GM23338 (cell line): ENCODE results near the gene PCSK5. TPM values are rescaled to one million over a fixed set of nuclear protein-coding genes. Genes with fewer than 3 reads are reported as not detected.

Experiments
- ATAC-seq: fragments of 200-7000 bp; cut with Tn5 transposase; 3 replicates; pipeline ENCODE4 v1.9.1; 2020
- DNase-seq: peaks from one replicate; pipeline ENCODE4 v3.0.0-alpha.2; 2015; ENCODE audit warnings: low spot score
- H2AFZ ChIP-seq: fragments of 200-600 bp; sonication (generic); 2 replicates; pipeline ENCODE4 v1.8.0; 2016; ENCODE audit warnings: antibody characterized with exemption, mild to moderate bottlenecking, moderate library complexity
- H3F3A ChIP-seq: fragments of 200-600 bp; sonication (generic); replicated peaks from 2 replicates; pipeline ENCODE4 v1.8.0; 2017; ENCODE audit warnings: antibody characterized with exemption, mixed run types, low read depth
- H3K27ac ChIP-seq: fragments of 200-600 bp; sonication (generic); 2 replicates; pipeline ENCODE4 v1.6.1; 2016; ENCODE audit warnings: low read depth
- H3K27me3 ChIP-seq: fragments of 200-600 bp; sonication (generic); 2 replicates; pipeline ENCODE4 v1.8.0; 2016; ENCODE audit warnings: mild to moderate bottlenecking, mixed run types, moderate library complexity; ENCODE audit not compliant: insufficient read depth
- H3K36me3 ChIP-seq: fragments of 200-600 bp; sonication (generic); 2 replicates; pipeline ENCODE4 v1.8.0; 2016; ENCODE audit warnings: mild to moderate bottlenecking; ENCODE audit not compliant: insufficient read depth
- H3K4me1 ChIP-seq: fragments of 200-600 bp; sonication (generic); 2 replicates; pipeline ENCODE4 v1.8.0; 2016; ENCODE audit warnings: mild to moderate bottlenecking, moderate library complexity; ENCODE audit not compliant: insufficient read depth
- H3K4me2 ChIP-seq: fragments of 200-600 bp; sonication (generic); 2 replicates; pipeline ENCODE4 v1.7.1; 2017; ENCODE audit warnings: mixed run types
- H3K4me3 ChIP-seq: fragments of 200-600 bp; sonication (generic); 2 replicates; pipeline ENCODE4 v1.6.1; 2016; ENCODE audit warnings: mixed run types
- H3K79me2 ChIP-seq: fragments of 200-600 bp; sonication (generic); replicated peaks from 2 replicates; pipeline ENCODE4 v1.8.0; 2017; ENCODE audit warnings: mild to moderate bottlenecking; ENCODE audit not compliant: insufficient read depth
- H3K9me2 ChIP-seq: fragments of 200-600 bp; sonication (generic); 2 replicates; pipeline ENCODE4 v1.8.0; 2017; ENCODE audit not compliant: insufficient read depth
- H4K20me1 ChIP-seq: fragments of 200-600 bp; sonication (generic); replicated peaks from 2 replicates; pipeline ENCODE4 v1.8.0; 2017; ENCODE audit warnings: mild to moderate bottlenecking; ENCODE audit not compliant: insufficient read depth
- H3K27ac Mint-ChIP-seq: 2 replicates; pipeline ENCODE4 v1.8.0; 2020; ENCODE audit warnings: inconsistent platforms, mild to moderate bottlenecking, moderate library complexity, mixed read lengths
- H3K27me3 Mint-ChIP-seq: 3 replicates; pipeline ENCODE4 v1.8.0; 2022; ENCODE audit warnings: low read depth, mild to moderate bottlenecking, moderate library complexity, mixed read lengths, inconsistent platforms; ENCODE audit not compliant: insufficient read depth, poor library complexity
- H3K36me3 Mint-ChIP-seq: 3 replicates; pipeline ENCODE4 v1.8.0; 2021; ENCODE audit warnings: low read depth, mild to moderate bottlenecking, inconsistent platforms, moderate library complexity, mixed read lengths
- H3K4me1 Mint-ChIP-seq: 3 replicates; pipeline ENCODE4 v1.8.0; 2020; ENCODE audit warnings: mild to moderate bottlenecking, inconsistent platforms, mixed read lengths
- H3K4me3 Mint-ChIP-seq: 3 replicates; pipeline ENCODE4 v1.8.0; 2021; ENCODE audit warnings: moderate library complexity, mild to moderate bottlenecking, inconsistent platforms, mixed read lengths
- H3K9me3 Mint-ChIP-seq: 3 replicates; pipeline ENCODE4 v1.8.0; 2020; ENCODE audit warnings: moderate library complexity, mild to moderate bottlenecking, inconsistent platforms, mixed read lengths
- EZH2phosphoT487 ChIP-seq: fragments of 200-600 bp; sonication (generic); IDR thresholded peaks from one replicate; pipeline ENCODE4 v1.8.1; 2018; ENCODE audit warnings: antibody characterized with exemption; ENCODE audit not compliant: unreplicated experiment
- NANOG ChIP-seq: IDR thresholded peaks from 2 replicates; pipeline ENCODE4 v1.6.1; 2016; ENCODE audit warnings: antibody characterized with exemption, borderline replicate concordance
- STAT1 ChIP-seq: IDR thresholded peaks from one replicate; pipeline ENCODE4 v1.6.1; 2016; ENCODE audit warnings: antibody characterized with exemption; ENCODE audit not compliant: unreplicated experiment
- ZNF114 ChIP-seq: fragments of 250-450 bp; sonication (Bioruptor Pico); IDR thresholded peaks from 2 replicates; pipeline ENCODE4 v1.5.0; 2020; ENCODE audit warnings: mild to moderate bottlenecking, moderate library complexity
- ZNF331 ChIP-seq: fragments of 250-450 bp; sonication (Bioruptor Pico); IDR thresholded peaks from 2 replicates; pipeline ENCODE4 v1.5.0; 2020; ENCODE audit warnings: low read depth, mild to moderate bottlenecking, moderate library complexity
- polyA plus RNA-seq: library from polyadenylated mRNA; unstranded; fragments of >200 nt; fragmentation: Nextera tagmentation; extraction: Ambion mirVana; gene quantifications from 2 replicates; pipeline ENCODE4 v1.2.1, GENCODE V29; 2016
- total RNA-seq: library from RNA; depleted of rRNA; stranded (reverse); fragments of >200 nt; shearing (Covaris generic); gene quantifications from 2 replicates; pipeline ENCODE4 v1.2.3, GENCODE V29; 2014
- TF ChIP-seq, protein P1 (sequence below), 2 experiments: fragments of 200-600 bp in 1 of 2; sonication (generic) in 1 of 2; conservative IDR thresholded peaks; 2 replicates each; pipeline versions ENCODE4 v1.5.1 to v1.6.1; 2016 to 2017; ENCODE audit warnings: antibody characterized with exemption in 2 of 2, low read depth in 2 of 2, mild to moderate bottlenecking in 2 of 2, moderate library complexity in 1 of 2
- TF ChIP-seq, protein P2 (sequence below): fragments of 250-450 bp; sonication (Bioruptor Pico); IDR thresholded peaks from 2 replicates; pipeline ENCODE4 v1.5.0; 2020; ENCODE audit warnings: mild to moderate bottlenecking, moderate library complexity
- TF ChIP-seq, protein P3 (sequence below): IDR thresholded peaks from 2 replicates; pipeline ENCODE4 v1.6.1; 2016; ENCODE audit warnings: antibody characterized with exemption

PCSK5 gene
- total and polyA plus RNA-seq, 2 experiments from 2014 or later = 12.3 to 34.8 TPM

DNA sequence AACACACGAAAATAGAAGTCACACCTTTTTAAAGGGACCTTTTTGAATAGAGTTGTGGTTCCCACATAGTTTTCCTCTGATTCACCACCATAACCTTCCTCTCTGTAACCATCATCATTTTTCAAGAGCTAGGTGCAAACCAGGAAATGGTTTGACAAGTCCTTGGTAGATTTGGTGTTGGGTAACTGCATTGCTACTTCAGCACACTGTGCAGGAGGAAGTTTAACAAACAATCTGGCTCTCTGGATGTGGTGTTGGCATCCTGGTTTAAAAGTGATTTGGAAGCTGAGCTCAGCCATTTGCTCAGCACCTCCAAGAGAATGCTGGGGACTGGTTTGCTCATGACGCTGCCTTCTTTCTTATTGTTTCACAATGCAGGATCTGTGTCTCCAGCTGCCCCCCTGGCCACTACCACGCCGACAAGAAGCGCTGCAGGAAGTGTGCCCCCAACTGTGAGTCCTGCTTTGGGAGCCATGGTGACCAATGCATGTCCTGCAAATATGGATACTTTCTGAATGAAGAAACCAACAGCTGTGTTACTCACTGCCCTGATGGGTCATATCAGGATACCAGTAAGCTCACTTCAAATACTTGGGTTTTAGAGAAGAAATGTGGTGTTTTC lies 290.7 kb downstream of the PCSK5 start (continued):
- TF ChIP-seq, protein P1, sequence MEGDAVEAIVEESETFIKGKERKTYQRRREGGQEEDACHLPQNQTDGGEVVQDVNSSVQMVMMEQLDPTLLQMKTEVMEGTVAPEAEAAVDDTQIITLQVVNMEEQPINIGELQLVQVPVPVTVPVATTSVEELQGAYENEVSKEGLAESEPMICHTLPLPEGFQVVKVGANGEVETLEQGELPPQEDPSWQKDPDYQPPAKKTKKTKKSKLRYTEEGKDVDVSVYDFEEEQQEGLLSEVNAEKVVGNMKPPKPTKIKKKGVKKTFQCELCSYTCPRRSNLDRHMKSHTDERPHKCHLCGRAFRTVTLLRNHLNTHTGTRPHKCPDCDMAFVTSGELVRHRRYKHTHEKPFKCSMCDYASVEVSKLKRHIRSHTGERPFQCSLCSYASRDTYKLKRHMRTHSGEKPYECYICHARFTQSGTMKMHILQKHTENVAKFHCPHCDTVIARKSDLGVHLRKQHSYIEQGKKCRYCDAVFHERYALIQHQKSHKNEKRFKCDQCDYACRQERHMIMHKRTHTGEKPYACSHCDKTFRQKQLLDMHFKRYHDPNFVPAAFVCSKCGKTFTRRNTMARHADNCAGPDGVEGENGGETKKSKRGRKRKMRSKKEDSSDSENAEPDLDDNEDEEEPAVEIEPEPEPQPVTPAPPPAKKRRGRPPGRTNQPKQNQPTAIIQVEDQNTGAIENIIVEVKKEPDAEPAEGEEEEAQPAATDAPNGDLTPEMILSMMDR (conservative IDR thresholded peaks at IDR 0.05; ENCODE audit: low read depth in 2 of 2) = no peak
- TF ChIP-seq STAT1 (no peak), ZNF114 (CRISPR knock-in tag) (no peak), ZNF331 (CRISPR knock-in tag) (no peak)
- TF ChIP-seq, protein P2, sequence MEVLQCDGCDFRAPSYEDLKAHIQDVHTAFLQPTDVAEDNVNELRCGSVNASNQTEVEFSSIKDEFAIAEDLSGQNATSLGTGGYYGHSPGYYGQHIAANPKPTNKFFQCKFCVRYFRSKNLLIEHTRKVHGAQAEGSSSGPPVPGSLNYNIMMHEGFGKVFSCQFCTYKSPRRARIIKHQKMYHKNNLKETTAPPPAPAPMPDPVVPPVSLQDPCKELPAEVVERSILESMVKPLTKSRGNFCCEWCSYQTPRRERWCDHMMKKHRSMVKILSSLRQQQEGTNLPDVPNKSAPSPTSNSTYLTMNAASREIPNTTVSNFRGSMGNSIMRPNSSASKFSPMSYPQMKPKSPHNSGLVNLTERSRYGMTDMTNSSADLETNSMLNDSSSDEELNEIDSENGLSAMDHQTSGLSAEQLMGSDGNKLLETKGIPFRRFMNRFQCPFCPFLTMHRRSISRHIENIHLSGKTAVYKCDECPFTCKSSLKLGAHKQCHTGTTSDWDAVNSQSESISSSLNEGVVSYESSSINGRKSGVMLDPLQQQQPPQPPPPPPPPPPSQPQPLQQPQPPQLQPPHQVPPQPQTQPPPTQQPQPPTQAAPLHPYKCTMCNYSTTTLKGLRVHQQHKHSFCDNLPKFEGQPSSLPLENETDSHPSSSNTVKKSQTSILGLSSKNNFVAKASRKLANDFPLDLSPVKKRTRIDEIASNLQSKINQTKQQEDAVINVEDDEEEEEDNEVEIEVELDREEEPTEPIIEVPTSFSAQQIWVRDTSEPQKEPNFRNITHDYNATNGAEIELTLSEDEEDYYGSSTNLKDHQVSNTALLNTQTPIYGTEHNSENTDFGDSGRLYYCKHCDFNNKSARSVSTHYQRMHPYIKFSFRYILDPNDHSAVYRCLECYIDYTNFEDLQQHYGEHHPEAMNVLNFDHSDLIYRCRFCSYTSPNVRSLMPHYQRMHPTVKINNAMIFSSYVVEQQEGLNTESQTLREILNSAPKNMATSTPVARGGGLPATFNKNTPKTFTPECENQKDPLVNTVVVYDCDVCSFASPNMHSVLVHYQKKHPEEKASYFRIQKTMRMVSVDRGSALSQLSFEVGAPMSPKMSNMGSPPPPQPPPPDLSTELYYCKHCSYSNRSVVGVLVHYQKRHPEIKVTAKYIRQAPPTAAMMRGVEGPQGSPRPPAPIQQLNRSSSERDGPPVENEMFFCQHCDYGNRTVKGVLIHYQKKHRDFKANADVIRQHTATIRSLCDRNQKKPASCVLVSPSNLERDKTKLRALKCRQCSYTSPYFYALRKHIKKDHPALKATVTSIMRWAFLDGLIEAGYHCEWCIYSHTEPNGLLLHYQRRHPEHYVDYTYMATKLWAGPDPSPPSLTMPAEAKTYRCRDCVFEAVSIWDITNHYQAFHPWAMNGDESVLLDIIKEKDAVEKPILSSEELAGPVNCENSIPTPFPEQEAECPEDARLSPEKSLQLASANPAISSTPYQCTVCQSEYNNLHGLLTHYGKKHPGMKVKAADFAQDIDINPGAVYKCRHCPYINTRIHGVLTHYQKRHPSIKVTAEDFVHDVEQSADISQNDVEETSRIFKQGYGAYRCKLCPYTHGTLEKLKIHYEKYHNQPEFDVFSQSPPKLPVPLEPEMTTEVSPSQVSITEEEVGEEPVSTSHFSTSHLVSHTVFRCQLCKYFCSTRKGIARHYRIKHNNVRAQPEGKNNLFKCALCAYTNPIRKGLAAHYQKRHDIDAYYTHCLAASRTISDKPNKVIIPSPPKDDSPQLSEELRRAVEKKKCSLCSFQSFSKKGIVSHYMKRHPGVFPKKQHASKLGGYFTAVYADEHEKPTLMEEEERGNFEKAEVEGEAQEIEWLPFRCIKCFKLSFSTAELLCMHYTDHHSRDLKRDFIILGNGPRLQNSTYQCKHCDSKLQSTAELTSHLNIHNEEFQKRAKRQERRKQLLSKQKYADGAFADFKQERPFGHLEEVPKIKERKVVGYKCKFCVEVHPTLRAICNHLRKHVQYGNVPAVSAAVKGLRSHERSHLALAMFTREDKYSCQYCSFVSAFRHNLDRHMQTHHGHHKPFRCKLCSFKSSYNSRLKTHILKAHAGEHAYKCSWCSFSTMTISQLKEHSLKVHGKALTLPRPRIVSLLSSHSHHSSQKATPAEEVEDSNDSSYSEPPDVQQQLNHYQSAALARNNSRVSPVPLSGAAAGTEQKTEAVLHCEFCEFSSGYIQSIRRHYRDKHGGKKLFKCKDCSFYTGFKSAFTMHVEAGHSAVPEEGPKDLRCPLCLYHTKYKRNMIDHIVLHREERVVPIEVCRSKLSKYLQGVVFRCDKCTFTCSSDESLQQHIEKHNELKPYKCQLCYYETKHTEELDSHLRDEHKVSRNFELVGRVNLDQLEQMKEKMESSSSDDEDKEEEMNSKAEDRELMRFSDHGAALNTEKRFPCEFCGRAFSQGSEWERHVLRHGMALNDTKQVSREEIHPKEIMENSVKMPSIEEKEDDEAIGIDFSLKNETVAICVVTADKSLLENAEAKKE (CRISPR knock-in tag) = no peak

DNA sequence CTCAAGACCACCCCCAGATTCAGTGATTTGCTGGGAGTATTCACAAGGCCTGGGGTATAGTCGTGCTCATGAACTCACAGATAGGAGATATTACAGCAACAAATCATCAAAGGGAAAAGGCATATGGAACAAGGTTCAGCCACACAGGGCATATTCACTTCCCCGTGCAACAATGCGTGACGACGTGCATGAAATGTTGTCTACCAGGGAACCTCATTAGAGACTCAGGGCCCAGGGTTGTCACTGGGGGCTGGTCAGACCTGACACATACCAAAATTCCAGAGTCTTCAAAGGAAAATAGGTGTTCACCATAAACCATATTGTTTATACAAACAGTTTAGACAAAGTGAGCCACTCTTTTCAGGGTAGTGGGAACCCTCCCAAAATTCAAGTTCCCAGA lies 291.3 kb downstream of the PCSK5 start:
- no peak for DNase-seq
- Mint-ChIP-seq H3K27ac (no peak overlapping the region), H3K9me3 (no peaks in the 10 kb centered on the region), H3K4me3 (no peak overlapping the region), H3K27me3 (no peaks in the 10 kb centered on the region), H3K4me1 (peaks cover 4% of the 10 kb centered on the region; the same call in 2 of the 3 replicates), H3K36me3 (peaks cover 7% of the 10 kb centered on the region)
- H4K20me1 ChIP-seq = no peaks in the 10 kb centered on the region
- no peak overlapping the region for H2AFZ ChIP-seq
- H3K27ac ChIP-seq = no peak overlapping the region
- H3K79me2 ChIP-seq = no peaks in the 10 kb centered on the region
- no peaks in the 10 kb centered on the region for H3F3A ChIP-seq
- H3K4me3 ChIP-seq = no peak overlapping the region
- ATAC-seq = no peak
- no peaks in the 10 kb centered on the region for H3K9me2 ChIP-seq
- no peak overlapping the region for H3K4me2 ChIP-seq
- no peaks in the 10 kb centered on the region for H3K27me3 ChIP-seq
- H3K36me3 ChIP-seq = peaks cover 11% of the 10 kb centered on the region; the same call in 1 of the 2 replicates
- no peaks in the 10 kb centered on the region for H3K4me1 ChIP-seq
- TF ChIP-seq EZH2phosphoT487 = no peak
- TF ChIP-seq, protein P3, sequence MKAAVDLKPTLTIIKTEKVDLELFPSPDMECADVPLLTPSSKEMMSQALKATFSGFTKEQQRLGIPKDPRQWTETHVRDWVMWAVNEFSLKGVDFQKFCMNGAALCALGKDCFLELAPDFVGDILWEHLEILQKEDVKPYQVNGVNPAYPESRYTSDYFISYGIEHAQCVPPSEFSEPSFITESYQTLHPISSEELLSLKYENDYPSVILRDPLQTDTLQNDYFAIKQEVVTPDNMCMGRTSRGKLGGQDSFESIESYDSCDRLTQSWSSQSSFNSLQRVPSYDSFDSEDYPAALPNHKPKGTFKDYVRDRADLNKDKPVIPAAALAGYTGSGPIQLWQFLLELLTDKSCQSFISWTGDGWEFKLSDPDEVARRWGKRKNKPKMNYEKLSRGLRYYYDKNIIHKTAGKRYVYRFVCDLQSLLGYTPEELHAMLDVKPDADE = no peak
- TF ChIP-seq NANOG = no peak
